GM12891 (cell line): ENCODE results near the gene STYXL2.

Source experiments
- POLR2A ChIP-seq: IDR thresholded peaks from 2 replicates; pipeline ENCODE4 v1.6.1; 2011; ENCODE audit warnings: low read depth, low read length, control low read depth
- POLR2AphosphoS5 ChIP-seq: IDR thresholded peaks from 2 replicates; pipeline ENCODE4 v1.6.1; 2011; ENCODE audit warnings: low read depth, low read length, control low read depth
- TAF1 ChIP-seq: IDR thresholded peaks from 2 replicates; pipeline ENCODE4 v1.6.1; 2011; ENCODE audit warnings: low read depth, low read length, control low read depth

DNA sequence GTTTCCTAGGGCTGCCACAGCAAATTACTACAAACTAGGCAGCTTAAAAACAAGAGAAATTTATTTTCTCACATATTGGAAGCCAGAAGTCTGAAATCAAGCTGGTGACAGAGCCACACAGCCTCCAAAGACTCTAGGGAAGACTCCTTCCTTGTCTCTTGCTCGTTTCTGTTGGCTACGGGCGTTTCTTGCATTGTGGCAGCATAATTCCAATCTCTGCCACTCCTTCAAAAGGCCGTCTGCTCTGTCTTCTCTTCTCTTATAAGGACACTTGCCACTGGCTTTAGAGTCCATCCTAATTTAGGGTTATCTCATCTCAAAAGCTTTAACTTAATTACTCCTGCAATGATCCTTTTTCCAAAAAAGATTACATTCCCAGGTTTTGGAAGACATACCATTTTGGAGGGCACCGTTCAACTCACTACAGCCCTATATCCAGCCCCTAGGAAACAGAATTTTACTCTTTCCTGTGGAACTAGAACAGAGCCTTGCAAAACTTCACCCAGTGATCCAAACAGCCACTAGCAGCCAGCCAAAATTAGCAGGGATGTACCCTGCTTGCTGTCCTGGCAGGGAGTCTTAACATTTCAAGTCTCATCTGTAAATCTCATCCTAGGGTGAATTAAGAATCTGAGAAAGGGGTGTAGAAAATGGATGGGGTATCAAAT is 9.2 kb downstream of the STYXL2 start:
- no peak for TF ChIP-seq TAF1
- no peak for TF ChIP-seq POLR2A
- no peak for TF ChIP-seq POLR2AphosphoS5
